CD4-positive, alpha-beta T cell treated with Interleukin-15 for 1 hour (primary cell): ENCODE results near the gene ALAD.

ENCODE experiments used
- DNase-seq: peaks from one replicate; pipeline ENCODE4 v3.0.0-alpha.2; 2020

The ALAD gene

DNA sequence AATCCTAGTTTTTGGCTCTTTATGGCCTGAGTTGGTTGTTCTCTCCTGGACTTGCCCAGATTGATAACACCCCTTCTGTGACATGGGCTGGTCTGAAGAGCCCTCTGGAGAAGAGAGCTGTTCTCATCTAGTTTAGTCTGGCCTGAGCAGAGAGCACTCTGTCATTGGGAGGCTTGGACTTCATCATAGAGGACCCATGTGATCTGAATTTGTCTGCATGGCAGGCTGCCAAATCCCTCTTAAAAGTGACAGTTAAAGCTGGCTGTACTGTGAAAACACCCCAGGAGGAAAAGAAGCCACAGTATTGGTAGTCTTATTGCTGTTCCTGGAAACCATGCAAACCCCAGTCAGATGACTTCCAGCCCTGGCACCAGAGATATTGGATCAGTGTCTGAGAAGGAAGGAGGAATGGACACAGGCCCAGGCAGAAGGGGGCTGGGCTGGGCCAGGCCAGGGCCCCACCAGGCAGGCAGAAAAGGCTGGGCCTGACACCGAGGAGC lies 57.3 kb downstream of the ALAD start:
- DNase-seq, result no peak

DNA sequence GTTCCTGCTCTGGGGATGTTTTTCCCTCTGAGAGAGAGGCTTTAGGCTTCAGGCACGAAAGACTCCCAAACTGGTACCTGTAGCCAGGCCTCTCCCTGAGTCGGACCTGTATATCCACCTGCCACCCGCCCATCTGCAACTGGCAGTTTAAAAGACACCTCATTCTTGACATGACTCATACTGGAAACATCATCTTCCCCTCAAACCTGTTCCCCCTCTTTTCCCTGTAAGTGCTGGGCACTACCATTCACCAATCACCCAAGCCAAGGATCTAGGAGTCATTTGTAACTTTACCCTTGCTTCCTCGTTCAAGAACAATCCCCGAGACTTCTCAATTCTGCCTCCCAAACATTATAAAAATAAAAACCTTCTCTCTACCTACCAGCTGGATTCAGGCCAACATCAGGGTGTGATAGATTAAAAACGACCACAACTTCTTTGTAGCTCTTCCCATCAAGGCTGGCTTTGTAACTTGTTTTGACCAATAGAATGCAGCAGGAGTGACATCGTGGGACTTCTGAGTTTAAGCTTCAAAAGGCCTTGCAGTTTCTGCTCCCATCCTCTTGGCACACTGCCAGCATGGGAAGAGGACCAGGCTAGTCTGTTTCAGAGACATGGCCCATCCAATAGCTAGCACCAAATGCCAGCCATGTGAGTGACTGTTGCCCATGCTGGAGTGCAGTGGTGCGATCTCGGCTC lies 59.2 kb downstream of the ALAD start:
- DNase-seq, result no peak

DNA sequence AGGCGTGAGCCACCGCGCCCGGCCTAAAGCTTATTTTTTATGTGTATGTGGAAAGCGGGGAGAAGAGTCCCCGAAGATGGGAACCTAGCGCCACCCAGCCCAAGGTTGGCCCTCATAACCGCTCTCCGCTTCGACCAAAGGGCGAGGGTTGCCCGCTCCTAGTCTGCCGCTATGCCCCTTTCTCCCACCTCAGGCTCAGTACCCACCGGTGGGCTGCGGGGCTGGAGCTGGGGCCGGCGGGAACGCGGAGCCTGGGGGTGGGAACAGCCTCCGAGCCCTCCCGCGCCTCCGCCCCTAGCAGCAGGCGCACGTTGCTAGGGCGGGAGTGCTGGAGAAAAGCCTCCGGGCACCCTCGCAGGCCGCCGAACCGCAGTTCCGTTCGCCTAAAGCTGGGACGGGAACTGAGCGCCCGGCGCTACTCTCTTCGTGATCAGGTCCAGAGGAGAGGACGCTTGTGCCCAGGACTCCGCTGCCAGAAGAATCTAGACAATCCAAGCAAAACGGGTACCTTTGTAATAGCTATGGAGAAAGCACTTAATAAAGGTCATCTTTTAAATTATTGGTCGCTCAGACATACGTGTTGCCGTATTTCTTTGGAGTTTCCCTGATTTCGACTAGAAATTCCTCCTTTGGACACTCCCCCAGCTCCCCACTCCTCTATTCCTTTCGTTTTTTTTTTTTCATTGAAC lies 60.9 kb downstream of the ALAD start, which contains the start of gene WDR31:
Gene WDR31, minus strand, starts transcription at position 265 of the 689 bp plus-strand sequence. CDS start 8,253 bp downstream, outside the sequence.
- DNase-seq, result peak; percentile 78

DNA sequence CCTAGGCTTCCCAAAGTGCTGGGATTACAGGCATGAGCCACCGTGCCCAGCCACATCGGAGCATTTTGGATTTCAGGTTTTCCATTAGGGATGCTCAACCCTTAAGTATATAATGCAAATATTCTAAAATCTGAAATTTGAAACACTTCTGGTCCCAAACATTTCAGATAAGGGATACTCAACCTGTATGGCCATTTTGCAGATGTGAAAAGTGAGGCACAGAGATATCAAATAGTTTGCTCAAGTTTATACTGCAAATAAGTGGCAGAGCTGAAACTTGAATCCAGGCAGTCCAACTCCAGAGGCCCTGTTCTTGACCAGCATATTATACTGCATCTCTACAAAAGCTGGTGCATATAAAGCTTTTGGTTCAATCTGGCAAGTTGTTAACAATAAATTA lies 63.4 kb downstream of the ALAD start:
- no peak for DNase-seq
